AML-193 (cell line): ENCODE measurements around the gene EFHD2.

ENCODE experiments used
- DNase-seq, 2 experiments: peaks; one replicate each; lab custom pipeline; 2025; lab: John Stamatoyannopoulos, UW

Gene EFHD2

DNA sequence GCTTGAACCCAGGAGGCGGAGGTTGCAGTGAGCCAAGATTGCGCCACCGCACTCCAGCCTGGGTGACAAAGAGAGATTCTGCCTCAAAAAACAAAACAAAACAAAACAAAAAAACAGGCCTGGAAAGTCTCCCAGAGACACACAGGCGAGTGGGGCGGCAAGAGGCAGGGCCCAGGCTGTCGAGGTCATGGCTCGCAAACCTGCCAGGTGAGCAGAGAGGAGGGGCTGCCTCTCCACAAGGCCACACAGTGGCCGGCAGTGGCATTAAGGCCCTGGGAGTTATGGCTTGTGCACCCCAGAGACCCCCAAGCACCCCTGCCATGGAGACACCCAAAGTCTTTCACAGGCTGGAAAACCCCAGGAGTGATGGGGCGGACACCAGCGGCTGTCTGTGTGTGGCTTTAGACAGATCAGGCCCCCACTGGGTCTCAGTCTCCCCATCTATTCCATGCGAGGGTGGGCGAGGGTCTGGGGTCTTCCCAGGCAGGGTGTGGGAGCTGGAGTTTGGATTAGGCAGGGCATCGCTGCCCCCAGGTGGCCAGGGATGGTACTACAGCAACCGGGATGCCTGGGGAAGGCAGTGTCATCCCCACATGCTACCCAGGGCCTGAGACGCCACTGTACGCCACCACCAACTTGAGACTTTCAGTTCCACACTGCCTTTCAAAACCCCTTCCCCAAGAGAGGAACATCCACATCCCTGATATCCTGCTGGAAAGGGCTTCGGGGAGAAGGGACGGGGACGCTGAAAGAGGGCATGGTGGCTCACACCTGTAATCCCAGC, 21.3 kb downstream of the EFHD2 start:
- DNase-seq = peak; percentile 16 to 27

DNA sequence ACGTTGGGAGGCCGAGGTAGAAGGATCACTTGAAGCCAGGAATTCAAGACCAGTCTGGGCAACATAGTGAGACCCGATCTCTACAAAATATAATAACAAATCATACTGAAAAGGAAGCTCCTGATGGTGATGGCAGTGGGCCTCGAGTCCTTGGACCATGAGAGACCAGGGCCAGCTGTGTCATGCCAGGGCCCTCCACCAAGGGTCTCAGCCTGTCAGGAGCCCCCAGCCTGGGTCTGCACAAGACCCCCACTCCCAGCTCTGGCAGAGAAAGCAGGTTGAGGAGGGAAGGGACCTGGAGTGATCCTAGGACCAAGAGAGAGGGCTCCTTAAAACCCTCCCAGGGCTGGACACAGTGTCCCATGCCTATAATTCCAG, 21.9 kb downstream of the EFHD2 start:
- DNase-seq = no peak

DNA sequence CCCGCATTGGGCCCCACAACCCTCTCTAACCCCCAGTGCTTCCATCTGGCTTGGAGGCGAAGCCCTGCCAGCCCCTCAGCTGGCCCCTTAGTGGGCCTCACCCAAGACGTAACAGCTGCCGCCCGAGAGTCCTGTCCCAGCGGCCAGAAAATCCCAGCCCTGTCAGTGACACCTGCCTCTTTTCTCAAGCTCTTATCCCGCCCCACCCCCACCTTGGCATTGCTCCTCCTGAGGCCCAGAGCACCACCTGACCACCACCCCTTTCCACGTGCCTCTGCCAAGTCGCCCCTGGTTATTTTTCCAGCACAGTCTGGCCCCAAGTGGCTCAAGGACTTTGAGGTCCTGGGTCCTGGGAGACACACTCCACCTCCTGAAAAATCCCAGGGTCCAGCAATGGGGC, 22.6 kb downstream of the EFHD2 start:
- no peak for DNase-seq

DNA sequence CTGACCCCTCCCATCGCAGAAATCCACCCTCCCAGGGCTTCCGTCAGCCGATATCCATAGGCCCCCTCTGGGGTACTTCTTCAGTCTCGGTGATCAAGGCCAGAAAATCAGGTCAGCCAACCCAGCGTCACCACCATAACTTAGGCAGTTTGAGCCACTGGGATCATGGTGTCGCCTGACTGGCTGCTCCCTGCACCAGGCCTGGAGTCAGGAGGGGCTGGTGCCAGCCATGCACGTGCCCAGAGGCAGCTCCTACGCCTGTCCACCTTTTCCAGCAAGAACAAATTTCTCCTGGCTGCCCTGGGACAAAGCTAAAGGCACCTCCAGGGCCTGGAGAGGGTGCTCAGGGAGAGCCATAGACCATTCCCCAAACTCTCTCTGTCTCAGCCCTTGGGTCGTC, 23.8 kb downstream of the EFHD2 start:
- no peak for DNase-seq

DNA sequence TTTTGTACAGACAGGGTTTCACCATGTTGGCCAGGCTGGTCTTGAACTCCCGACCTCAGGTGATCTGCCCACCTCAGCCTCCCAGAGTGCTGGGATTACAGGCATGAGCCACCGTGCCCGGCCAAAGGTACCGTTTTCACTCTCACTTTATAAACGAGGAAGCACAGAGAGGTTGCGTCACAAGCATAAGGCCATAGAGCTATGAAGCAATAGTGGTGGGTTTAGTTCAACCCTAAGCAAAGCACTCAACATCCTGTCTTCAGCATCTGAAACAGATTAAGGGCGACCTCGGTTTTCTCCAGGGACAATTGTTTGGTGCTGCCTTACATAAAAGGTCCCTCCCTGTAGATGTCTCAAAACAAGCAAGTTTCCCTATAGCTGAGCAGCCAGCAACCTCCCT, 25.1 kb downstream of the EFHD2 start:
- peak; percentile 86 to 90 for DNase-seq

DNA sequence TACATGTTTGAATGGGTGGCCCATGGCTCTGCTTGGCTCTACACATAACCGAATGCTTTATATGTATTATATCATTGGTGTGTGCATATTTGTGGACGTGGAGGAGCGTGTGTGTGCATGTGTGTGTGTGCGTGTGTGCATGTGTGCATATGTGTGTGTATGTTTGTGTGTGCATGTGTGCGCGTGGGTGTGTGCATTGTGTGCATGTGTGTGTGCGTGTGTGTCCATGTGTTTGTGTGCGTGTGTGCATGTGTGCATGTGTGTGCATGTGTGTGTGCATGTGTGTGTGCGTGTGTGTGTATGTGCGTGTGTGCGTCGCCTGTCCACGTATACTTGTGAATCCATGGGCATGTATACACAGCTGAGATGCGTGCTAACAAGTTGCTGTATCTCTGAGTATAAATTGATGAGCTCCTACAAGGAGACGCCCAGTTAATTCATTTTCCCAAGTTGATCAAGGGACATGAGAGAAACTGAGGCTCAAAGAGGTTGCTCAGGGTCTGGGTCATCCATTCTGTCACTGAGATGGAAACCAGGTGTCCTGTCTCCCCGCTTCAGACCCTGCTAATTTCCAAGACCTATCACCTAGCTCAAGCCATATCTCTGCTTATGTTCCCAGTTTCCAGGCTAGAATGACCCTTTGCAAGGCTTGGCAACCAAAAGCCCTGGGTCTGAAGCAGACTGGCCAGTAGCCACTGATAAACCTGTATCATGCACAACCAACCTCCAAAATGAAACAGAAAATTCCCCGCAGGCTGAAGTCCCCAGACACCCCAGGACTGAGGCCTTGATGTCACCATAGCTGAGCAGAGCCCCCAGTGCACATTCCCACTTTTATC, 25.8 kb downstream of the EFHD2 start:
- DNase-seq = no peak

DNA sequence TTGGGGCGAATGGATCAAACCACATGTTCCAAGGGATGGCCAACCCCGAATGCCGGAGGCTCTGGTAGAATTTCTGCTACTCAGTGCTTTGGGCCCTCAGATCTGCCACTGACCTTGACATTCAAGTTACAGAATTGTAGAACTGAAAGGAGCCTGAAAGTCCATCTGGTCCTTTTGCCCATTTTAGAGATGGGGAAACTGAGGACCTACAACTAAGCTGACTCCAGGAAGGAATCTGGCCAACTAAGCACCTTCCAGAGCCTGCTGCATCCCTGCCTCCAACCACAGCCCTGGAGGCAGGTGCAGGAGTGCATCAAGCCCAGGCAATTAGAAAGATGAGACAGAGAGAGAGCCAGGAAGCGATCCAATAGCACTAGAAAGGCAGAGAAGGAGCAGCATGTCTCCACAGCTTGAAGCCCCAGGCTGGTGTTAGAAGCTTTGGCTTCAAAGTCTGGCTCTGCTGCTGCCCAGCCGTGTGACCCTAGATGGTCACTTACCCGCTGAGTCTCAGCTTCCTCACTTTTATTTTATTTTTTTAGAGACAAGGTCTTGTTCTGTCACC, 27.3 kb downstream of the EFHD2 start:
- DNase-seq = no peak

DNA sequence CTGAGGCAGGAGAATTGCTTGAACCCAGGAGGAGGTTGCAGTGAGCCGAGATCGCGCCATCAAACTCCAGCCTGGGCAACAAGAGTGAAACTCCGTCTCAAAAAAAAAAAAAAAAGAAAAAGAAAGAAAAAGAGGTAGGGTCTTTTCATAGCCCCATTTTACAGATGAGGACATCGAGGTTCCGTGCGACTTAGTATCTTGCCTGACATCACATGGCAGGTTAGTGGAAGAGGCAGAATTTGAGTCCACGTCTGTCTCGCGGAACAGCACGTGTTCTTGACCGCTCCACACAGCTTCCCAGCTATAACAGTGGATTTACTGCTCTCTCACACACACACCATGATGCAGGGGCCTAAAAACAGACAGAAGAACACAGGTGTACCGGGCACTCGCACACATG, 29.6 kb downstream of the EFHD2 start:
- no peak for DNase-seq

DNA sequence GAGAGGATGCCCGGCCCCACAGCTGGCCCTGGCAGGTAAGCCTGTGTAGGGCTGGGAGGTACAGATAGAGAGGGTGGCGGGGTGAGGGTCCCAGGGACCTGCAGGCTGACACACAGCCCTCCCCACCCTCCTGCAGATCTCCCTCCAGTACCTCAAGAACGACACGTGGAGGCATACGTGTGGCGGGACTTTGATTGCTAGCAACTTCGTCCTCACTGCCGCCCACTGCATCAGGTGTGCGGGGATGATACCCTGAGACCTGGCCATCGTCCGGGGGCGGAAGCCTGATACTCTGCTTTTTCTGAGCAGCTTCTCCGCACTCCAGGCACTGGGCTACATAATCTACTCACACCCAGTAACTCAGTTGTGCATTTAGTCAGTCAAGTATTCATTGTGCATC, 30.7 kb downstream of the EFHD2 start:
- DNase-seq = no peak

DNA sequence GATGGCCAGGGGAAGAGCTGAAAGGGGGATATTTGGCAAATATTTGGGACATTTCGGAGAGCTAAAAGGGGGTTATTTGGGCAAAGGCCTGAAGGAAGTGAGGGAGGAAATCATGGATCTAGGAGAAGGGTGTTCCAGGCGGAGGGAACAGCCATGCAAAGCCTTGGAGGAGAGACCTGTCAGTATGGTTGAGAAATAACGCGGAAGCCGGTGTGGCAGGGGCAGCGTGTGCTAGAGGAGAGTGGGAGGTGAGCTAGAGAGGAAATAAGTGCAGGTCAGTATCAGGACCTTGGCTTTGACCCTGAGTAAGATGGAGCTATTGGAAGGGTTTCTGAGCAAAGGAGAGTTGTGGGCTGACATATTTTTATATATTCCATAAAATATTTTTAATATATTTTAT, 31.6 kb downstream of the EFHD2 start:
- DNase-seq = no peak

DNA sequence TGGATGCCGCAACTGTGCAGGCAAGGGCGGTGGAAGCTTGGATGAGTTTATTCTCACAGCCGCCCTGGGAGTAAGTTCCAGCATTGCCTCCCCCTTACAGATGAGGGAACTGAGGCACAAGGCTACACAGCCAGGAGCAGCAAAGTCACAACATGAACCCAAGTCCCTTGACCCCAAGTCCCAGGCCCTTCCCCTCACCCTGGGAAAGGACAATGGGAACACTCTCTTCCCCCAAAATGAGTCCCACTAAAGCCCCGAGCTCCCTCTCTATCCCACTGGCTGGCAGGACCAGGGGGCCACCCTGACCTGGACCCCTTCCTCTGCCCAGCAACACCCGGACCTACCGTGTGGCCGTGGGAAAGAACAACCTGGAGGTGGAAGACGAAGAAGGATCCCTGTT, 32.4 kb downstream of the EFHD2 start:
- no peak for DNase-seq

DNA sequence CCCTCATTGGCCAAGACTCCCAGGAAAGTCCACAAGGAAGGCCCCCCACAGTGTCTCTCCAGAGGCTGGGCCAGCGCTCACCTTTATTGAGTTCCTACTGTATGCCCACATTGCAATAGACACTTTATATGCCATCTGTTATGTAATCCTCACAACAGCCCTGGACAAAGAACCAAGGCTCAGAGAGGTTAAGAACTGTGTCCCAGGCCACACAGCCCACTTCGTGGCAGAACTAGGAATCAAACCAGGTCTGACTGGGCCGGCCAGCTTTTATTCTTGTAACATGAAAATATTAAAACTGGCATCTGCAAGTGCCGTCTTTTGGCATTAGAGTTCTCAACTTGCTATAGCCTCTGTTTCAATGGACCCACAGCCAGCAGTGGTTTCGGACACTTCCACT, 33.1 kb downstream of the EFHD2 start:
- no peak for DNase-seq

DNA sequence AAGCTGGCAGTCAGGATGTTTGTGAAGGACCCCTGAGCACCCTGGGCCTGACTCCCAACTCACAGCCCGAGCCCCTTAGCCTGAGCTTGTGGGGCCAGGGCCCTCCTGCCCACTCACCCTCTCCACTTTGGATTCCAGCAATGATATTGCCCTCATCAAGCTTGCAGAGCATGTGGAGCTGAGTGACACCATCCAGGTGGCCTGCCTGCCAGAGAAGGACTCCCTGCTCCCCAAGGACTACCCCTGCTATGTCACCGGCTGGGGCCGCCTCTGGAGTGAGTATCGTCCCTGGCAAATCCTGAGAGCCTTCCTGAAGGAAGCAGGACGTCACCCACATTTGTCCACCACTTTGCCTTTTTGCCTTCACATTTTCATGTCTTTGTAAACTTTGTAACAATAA, 33.6 kb downstream of the EFHD2 start:
- DNase-seq = no peak

DNA sequence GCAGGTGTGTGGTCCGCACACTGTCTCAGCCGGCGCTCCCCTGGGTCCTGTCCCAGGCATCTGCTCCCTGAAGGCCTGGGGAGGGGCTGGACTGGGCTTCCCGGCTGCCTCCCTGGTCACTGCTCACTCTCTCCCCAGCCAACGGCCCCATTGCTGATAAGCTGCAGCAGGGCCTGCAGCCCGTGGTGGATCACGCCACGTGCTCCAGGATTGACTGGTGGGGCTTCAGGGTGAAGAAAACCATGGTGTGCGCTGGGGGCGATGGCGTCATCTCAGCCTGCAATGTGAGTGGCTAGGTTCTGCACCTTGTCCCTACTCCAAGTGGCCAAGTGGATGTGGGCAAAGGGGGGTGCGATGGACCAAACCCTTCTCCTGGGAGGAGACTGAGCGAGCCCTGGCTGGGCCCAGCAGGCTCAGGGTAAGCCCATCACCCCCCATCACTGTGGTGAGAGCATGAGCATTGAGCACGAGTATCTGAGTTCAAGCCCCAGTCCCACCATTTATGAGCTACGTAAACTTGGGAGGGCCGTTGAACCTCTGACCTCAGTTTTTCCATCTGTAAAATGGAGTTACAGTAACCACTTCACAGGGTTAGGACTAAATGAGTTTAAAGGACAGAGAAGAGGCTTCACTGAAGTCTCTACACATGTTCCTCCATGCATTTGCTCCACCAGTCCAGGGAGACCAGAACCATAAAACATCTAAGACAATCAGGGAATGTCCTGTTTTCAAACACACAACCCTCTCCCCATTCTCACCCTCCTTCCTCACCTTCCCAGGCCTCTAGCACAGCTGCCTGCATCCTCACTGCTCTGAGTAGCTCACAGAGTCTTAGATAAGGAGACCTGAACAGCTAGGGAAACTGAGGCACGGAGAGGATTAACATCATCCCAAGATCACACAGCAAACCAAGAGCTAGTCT, 35.0 kb downstream of the EFHD2 start:
- DNase-seq = no peak

DNA sequence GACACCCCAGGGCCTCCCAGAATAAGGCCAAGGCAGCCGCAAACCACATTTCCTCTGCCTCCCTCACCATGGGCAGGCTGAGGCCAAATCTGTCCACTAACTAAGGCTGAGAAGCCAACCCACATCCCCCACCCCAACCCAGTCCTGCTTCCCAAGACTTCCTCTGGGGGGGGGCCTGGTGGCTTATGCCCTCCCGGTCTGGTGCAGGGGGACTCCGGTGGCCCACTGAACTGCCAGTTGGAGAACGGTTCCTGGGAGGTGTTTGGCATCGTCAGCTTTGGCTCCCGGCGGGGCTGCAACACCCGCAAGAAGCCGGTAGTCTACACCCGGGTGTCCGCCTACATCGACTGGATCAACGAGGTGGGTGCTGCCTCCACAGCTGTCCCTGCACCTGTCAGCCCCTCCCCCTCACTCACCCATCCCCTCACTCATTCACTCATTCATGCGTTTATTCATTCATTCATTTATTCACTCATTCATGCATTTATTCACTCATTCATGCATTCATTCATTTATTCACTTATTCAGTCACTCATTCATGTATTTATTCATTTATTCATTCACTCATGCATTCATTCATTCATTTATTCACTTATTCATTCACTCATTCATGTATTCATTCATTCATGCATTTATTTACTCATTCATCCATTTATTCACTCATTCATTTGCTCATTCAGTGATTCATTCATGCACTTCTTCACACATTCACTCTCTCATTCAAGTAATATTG, 35.9 kb downstream of the EFHD2 start:
- DNase-seq = no peak

DNA sequence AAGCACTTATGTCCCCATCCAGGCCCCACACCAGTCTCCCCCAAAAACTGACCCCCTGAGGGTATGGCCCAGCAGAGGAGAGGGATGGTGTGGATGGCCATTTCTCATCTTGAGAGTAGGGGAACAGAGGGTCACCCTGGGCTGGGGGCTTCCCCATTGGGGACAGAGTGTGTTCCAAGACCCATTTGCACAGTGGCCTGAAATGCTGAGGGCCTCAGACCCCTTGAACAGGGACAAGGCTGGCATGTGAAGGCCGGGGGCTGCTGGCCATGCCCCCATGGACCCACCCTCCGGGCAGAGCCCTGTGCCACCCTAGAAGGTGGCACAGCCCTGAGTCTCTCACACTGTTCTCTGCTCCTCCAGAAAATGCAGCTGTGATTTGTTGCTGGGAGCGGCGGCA, 36.5 kb downstream of the EFHD2 start:
- no peak for DNase-seq

DNA sequence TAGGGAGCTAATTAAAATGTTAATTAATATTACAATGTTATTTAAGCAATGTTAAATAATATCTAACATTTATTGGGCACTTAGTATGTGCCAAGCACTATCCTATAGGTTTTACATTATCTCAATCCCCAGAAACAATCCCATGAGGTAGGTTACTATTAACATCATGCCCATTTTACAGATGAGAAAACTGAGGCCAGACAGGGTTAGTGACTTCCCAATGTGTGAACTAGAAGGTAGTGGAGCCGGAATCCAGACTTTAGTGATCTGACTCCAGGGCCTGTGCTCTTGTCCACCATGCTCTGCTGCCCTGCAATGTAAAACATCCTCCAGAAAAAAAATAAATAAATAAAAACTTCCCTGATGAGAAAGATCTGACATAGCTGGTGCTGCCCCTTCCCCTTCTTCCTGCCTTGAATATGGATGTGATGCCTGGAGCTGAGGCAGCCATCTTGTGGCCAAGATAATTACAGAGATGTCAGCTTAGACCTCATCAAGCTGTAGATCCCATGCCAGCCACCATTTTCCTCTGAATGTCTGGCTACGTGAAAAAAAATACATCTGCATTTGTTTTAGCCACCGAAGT, 39.3 kb downstream of the EFHD2 start:
- no peak for DNase-seq

DNA sequence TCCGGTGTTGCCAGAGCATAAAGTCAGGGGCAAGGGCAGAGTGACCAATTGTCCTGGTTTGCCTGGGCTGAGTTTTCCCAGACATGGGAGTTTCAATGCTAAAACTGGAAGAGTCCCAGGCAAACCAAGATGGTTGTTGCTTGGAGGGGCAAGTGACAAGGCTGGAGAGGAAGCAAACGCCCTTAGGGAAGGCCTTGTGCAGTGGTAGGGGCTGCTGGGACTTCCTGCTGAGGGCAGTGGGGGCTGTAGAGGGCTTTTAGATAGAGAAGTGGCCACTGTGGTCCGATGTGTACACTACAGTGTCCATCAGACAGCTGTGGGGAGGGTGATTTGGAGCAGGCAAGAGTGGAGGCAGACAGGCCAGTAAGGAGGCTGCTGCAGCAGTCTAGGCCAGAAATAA, 39.9 kb downstream of the EFHD2 start:
- no peak for DNase-seq

DNA sequence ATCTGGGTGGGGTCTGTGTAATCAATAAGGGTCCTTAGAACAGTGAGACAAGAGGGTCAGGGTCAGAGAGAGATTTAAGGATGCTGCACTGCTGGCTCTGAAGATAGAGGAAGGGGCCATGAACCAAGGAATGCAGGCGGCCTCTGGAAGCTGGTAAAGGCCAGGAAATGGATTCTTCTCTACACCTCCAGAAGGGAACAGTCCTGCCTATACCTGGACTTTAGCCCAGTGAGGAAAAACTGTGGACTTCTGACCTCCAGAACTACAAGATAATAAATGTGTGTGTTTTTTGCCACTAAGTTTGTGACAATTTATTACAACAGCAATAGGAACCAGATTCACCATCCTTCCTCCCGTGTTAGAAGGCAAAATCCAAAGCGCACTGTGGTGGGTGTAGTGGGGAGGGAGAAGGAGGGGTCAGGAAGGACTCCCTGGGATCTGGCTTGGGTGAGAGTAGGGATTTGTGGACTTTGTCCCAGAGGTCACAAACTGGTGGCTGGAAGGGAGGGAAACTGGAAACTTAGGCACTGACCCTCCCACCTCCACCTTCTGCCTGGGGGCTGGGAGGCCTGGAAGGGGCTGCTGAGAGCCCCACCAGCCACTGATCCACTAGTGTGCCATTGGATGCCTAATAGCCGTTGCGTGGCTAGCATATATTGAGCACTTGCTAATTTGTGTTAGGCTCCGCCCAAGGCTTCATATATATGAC, 41.5 kb downstream of the EFHD2 start:
- DNase-seq = no peak

DNA sequence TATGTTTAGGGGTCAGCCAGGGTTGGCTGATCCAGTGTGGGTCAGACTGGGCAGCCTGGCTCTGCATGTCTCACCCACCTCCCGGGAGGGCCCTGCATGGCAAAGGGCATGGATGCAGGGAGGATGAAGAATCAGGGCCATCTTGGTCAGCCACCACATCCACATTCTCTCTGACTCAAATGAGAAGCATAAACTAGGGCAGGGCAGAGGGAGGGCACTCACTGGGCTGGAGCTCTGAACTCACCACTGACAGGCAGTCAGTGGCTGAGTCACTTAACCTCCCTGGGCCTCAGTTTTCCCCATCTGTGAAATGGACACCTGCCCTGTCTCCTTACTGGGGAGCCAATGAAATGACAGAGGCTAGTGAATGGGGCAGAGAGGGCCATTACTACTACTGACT, 42.5 kb downstream of the EFHD2 start:
- no peak for DNase-seq
